Endothelial cell of umbilical vein (primary cell): Measurements from ENCODE around the gene RNF112. TPM values are rescaled to one million over a fixed set of nuclear protein-coding genes. Genes with fewer than 3 reads are reported as not detected.

Experiments used
- BruUV-seq: library from RNA; stranded (reverse); fragments of 400-500 nt; replicated peaks from 2 replicates; lab custom pipeline; 2021; lab: Mats Ljungman, UMichigan
- CTCF ChIA-PET: fragments of 300-600, 350-600 bp; sonication (Branson Sonifier 250); formaldehyde crosslinking; loops from one replicate; lab custom pipeline; 2021; ENCODE audit warnings: antibody characterized with exemption, inconsistent platforms; lab: Charles Lee
- POLR2A ChIA-PET: fragments of 300-600, 350-600 bp; sonication (Branson Sonifier 250); formaldehyde crosslinking; loops from one replicate; lab custom pipeline; 2021; ENCODE audit warnings: antibody characterized with exemption, inconsistent platforms; lab: Charles Lee
- DNase-seq: peaks from one replicate; pipeline ENCODE4 v3.0.0-alpha.2; 2011; ENCODE audit warnings: low read depth, low spot score
- FAIRE-seq: peaks from 2 replicates; lab custom pipeline; 2011; peaks lifted over from hg19 to GRCh38; lab: Jason Lieb, UNC
- H2AFZ ChIP-seq: 2 replicates; pipeline ENCODE4 v1.6.0; 2012; ENCODE audit warnings: low read depth, low read length, control low read depth, inconsistent platforms
- H3K27ac ChIP-seq: 2 replicates; pipeline ENCODE4 v1.5.1; 2011; ENCODE audit warnings: low read depth, mild to moderate bottlenecking, control low read depth, low read length, moderate library complexity; ENCODE audit not compliant: insufficient read depth
- H3K27me3 ChIP-seq, 2 experiments: 2 replicates each; pipeline versions ENCODE4 v1.6.0 to v1.6.1; 2011; ENCODE audit warnings: low read length in 2 of 2, mixed read lengths in 1 of 2; ENCODE audit not compliant: control insufficient read depth in 2 of 2, insufficient read depth in 2 of 2
- H3K36me3 ChIP-seq, 2 experiments: 2 replicates in 1 of 2; 3 replicates in 1 of 2; pipeline ENCODE4 v1.5.1; 2011; ENCODE audit warnings: low read length in 2 of 2, mild to moderate bottlenecking in 1 of 2, moderate library complexity in 1 of 2; ENCODE audit not compliant: control insufficient read depth in 2 of 2, insufficient read depth in 2 of 2; ENCODE audit errors: extremely low read depth in 1 of 2
- H3K4me1 ChIP-seq: 3 replicates; pipeline ENCODE4 v1.5.1; 2011; ENCODE audit warnings: mild to moderate bottlenecking, low read length; ENCODE audit not compliant: control insufficient read depth, insufficient read depth; ENCODE audit errors: extremely low read depth
- H3K4me2 ChIP-seq: 2 replicates; pipeline ENCODE4 v1.6.1; 2011; ENCODE audit warnings: low read length, control low read depth, mixed read lengths; ENCODE audit not compliant: insufficient read depth
- H3K4me3 ChIP-seq, 3 experiments: fragments of 200-600 bp in 1 of 3; sonication (generic), shearing (Covaris generic) in 1 of 3; replicated peaks in 1 of 3; 2 replicates each; pipeline ENCODE4 v1.5.1; 2011 to 2016; ENCODE audit warnings: control low read depth in 3 of 3, low read length in 3 of 3, mild to moderate bottlenecking in 2 of 3, inconsistent platforms in 1 of 3, low read depth in 1 of 3, moderate library complexity in 1 of 3; ENCODE audit not compliant: insufficient read depth in 1 of 3
- H3K79me2 ChIP-seq: 2 replicates; pipeline ENCODE4 v1.6.0; 2012; ENCODE audit warnings: low read length, inconsistent platforms; ENCODE audit not compliant: control insufficient read depth, insufficient read depth
- H3K9ac ChIP-seq: replicated peaks from 2 replicates; pipeline ENCODE3; 2011; ENCODE audit warnings: low read length, control low read depth; ENCODE audit not compliant: insufficient read depth; ENCODE audit errors: extremely low read depth
- H3K9me1 ChIP-seq: replicated peaks from 3 replicates; pipeline ENCODE4 v1.6.0; 2011; ENCODE audit warnings: mild to moderate bottlenecking, low read length; ENCODE audit not compliant: control insufficient read depth, insufficient read depth; ENCODE audit errors: extremely low read depth
- H3K9me3 ChIP-seq: replicated peaks from 2 replicates; pipeline ENCODE4 v1.5.1; 2012; ENCODE audit warnings: low read length, inconsistent platforms; ENCODE audit not compliant: control insufficient read depth, insufficient read depth
- H4K20me1 ChIP-seq: replicated peaks from 2 replicates; pipeline ENCODE3; 2011; ENCODE audit warnings: mild to moderate bottlenecking, low read length; ENCODE audit not compliant: control insufficient read depth, insufficient read depth; ENCODE audit errors: extremely low read depth
- EZH2 ChIP-seq: IDR thresholded peaks from 2 replicates; pipeline ENCODE4 v1.6.1; 2012; ENCODE audit warnings: borderline replicate concordance, low read depth, mild to moderate bottlenecking, moderate library complexity, low read length, inconsistent platforms; ENCODE audit not compliant: severe bottlenecking
- FOS ChIP-seq: IDR thresholded peaks from 2 replicates; pipeline ENCODE4 v1.6.1; 2011; ENCODE audit warnings: mild to moderate bottlenecking, low read length, moderate library complexity, borderline replicate concordance; ENCODE audit not compliant: insufficient read depth
- GATA2 ChIP-seq: IDR thresholded peaks from 2 replicates; pipeline ENCODE4 v1.7.0; 2011; ENCODE audit warnings: low read depth, mild to moderate bottlenecking, moderate library complexity, mixed read lengths, low read length; ENCODE audit not compliant: insufficient read length, insufficient read depth
- JUN ChIP-seq: IDR thresholded peaks from 2 replicates; pipeline ENCODE4 v1.6.1; 2011; ENCODE audit warnings: borderline replicate concordance, low read depth; ENCODE audit not compliant: insufficient read length, insufficient read depth
- MYC ChIP-seq: IDR thresholded peaks from one replicate; pipeline ENCODE4 v1.6.1; 2011; ENCODE audit warnings: mild to moderate bottlenecking, low read depth, low read length
- POLR2A ChIP-seq: IDR thresholded peaks from 2 replicates; pipeline ENCODE4 v1.6.1; 2012; ENCODE audit warnings: low read depth, mild to moderate bottlenecking, control low read depth, low read length
- POLR2AphosphoS5 ChIP-seq: IDR thresholded peaks from 2 replicates; pipeline ENCODE4 v1.6.1; 2012; ENCODE audit warnings: low read depth, mild to moderate bottlenecking, control low read depth, low read length, moderate library complexity; ENCODE audit not compliant: insufficient read depth
- dilution Hi-C: fragments of 300-500 bp; cut with MboI; formaldehyde crosslinking; loops from one replicate; pipeline ENCODE4 v1.15.0; 2019; ENCODE audit warnings: low sequenced_read_pairs; ENCODE audit not compliant: extremely low pct_ligation_motif_present
- intact Hi-C: fragments of 100-400 bp; cut with micrococcal nuclease; formaldehyde crosslinking; loops from one replicate; pipeline ENCODE4 v1.10.0; 2022
- polyA plus RNA-seq, 4 experiments: library from polyadenylated mRNA; depleted of rRNA in 3 of 4; stranded (reverse) in 3 of 4; unstranded in 1 of 4; fragments of >200 nt; gene quantifications; 2 replicates each; pipeline versions ENCODE4 v1.2.1 to v1.2.3, GENCODE V29; 2011 to 2012; ENCODE audit warnings: missing spikeins in 1 of 4
- total RNA-seq: library from RNA; stranded (reverse); gene quantifications from 2 replicates; pipeline ENCODE4 v1.2.3, GENCODE V29; 2021
- TF ChIP-seq, protein P1 (sequence below): IDR thresholded peaks from 2 replicates; pipeline ENCODE4 v1.6.1; 2011; ENCODE audit not compliant: insufficient read depth, insufficient read length
- TF ChIP-seq, protein P2 (sequence below), 2 donors: IDR thresholded peaks; 1 replicate in 1 of 2; 2 replicates in 1 of 2; pipeline ENCODE4 v1.5.1; 2011; ENCODE audit warnings: low read length in 2 of 2, mild to moderate bottlenecking in 2 of 2, moderate library complexity in 2 of 2, control low read depth in 1 of 2, inconsistent platforms in 1 of 2, low read depth in 1 of 2; ENCODE audit not compliant: insufficient read depth in 1 of 2; ENCODE audit errors: extremely low read depth in 1 of 2

Gene RNF112
- total and polyA plus RNA-seq, 2 donors (not counting 3 experiments of a cell fraction or from before 2014, with no cell fraction given) = 0.06 to 0.11 TPM

GRCh38 chr17:19409509-19409908 lies 1.5 kb upstream of the RNF112 start:
- dilution Hi-C loops (no loop called here), intact Hi-C loops (no loop called here)
- Histone ChIP-seq H2AFZ (no peak overlapping the region), H3K27ac (no peak overlapping the region), H3K79me2 (no peaks in the 10 kb centered on the region), H3K4me3 (no peak overlapping the region), H4K20me1 (no peaks in the 10 kb centered on the region), H3K9me1 (no peaks in the 10 kb centered on the region), H3K36me3 (no peaks in the 10 kb centered on the region), H3K9ac (no peak overlapping the region), H3K4me1 (no peaks in the 10 kb centered on the region), H3K9me3 (no peaks in the 10 kb centered on the region), H3K27me3 (peaks cover 4 to 7% of the 10 kb centered on the region in 2 experiments), H3K4me2 (no peak overlapping the region)
- no TSS peak for BruUV-seq
- POLR2A ChIA-PET = no interaction called here
- CTCF ChIA-PET = interaction anchor here (1.6 kb wide), 1 partner anchor 45 kb away, joined by 4 read pairs; no protein-coding TSS in a partner anchor
- FAIRE-seq (no peak), DNase-seq (no peak)
- TF ChIP-seq FOS (no peak), MYC (no peak), POLR2AphosphoS5 (no peak), JUN (no peak)

DNA sequence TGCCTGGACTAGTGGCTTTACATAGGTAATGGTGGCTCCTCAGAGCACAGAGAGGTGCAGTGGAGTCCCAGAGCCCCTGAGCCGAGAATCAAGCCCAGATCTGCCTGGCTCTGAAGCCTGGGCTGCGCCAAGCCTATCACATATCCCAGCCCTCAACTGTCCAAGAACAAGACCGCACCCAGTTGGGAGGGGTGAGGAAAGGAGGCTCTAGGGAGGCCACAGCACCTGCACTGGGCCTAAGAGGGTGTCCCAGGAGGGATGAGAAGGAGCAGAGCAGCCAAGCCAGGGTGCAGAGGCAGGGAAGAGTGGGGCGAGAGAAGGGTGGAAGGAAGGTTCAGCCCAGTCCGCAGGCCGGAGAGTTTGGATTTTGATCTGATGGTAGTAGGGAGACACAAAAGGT lies 941 bp upstream of the RNF112 start:
- Histone ChIP-seq H4K20me1 (no peaks in the 10 kb centered on the region), H3K4me3 (no peak overlapping the region), H3K27me3 (peaks cover 4 to 7% of the 10 kb centered on the region in 2 experiments), H3K9ac (no peak overlapping the region), H2AFZ (no peak overlapping the region), H3K4me1 (no peaks in the 10 kb centered on the region), H3K9me3 (no peaks in the 10 kb centered on the region), H3K9me1 (no peaks in the 10 kb centered on the region), H3K4me2 (no peak overlapping the region), H3K27ac (no peak overlapping the region), H3K79me2 (no peaks in the 10 kb centered on the region), H3K36me3 (no peaks in the 10 kb centered on the region)
- no peak for DNase-seq
- FAIRE-seq = no peak
- POLR2A ChIA-PET = no interaction called here
- BruUV-seq = no TSS peak
- intact Hi-C loops (no loop called here), dilution Hi-C loops (no loop called here)
- CTCF ChIA-PET = interaction anchor here (1.6 kb wide), 1 partner anchor 45 kb away, joined by 4 read pairs; no protein-coding TSS in a partner anchor
- TF ChIP-seq EZH2 = no peak
- TF ChIP-seq POLR2AphosphoS5 = no peak
- no peak for TF ChIP-seq JUN
- TF ChIP-seq FOS = no peak
- no peak for TF ChIP-seq GATA2
- TF ChIP-seq, protein P1, sequence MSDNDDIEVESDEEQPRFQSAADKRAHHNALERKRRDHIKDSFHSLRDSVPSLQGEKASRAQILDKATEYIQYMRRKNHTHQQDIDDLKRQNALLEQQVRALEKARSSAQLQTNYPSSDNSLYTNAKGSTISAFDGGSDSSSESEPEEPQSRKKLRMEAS = no peak
- TF ChIP-seq MYC = no peak
- TF ChIP-seq, protein P2, sequence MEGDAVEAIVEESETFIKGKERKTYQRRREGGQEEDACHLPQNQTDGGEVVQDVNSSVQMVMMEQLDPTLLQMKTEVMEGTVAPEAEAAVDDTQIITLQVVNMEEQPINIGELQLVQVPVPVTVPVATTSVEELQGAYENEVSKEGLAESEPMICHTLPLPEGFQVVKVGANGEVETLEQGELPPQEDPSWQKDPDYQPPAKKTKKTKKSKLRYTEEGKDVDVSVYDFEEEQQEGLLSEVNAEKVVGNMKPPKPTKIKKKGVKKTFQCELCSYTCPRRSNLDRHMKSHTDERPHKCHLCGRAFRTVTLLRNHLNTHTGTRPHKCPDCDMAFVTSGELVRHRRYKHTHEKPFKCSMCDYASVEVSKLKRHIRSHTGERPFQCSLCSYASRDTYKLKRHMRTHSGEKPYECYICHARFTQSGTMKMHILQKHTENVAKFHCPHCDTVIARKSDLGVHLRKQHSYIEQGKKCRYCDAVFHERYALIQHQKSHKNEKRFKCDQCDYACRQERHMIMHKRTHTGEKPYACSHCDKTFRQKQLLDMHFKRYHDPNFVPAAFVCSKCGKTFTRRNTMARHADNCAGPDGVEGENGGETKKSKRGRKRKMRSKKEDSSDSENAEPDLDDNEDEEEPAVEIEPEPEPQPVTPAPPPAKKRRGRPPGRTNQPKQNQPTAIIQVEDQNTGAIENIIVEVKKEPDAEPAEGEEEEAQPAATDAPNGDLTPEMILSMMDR (IDR thresholded peaks at IDR 0.05; ENCODE audit: extremely low read depth in 1 of 2, insufficient read depth in 1 of 2, low read depth in 1 of 2, low read length in 2 of 2) = no peak
- no peak for TF ChIP-seq POLR2A
